DND-41 (cell line): Measurements from ENCODE around the gene GANAB.
"Not testable (repeated sequence)": the region's sequence is repeated elsewhere in the genome, so short reads cannot be mapped to it uniquely, and the experiment has no call there.

ENCODE experiments used
- ATAC-seq: fragments of 200-7000 bp; cut with Tn5 transposase; 3 replicates; pipeline ENCODE4 v1.9.1; 2021; ENCODE audit warnings: low read depth; ENCODE audit not compliant: insufficient read depth
- DNase-seq: peaks from one replicate; pipeline ENCODE4 v3.0.0-alpha.2; 2020
- H2AFZ ChIP-seq: 2 replicates; pipeline ENCODE4 v1.6.0; 2012; ENCODE audit warnings: low read depth, low read length
- H3K27ac ChIP-seq: 2 replicates; pipeline ENCODE4 v1.5.1; 2012; ENCODE audit warnings: low read length, inconsistent platforms
- H3K27me3 ChIP-seq: fragments of 200-600 bp; sonication (generic); 2 replicates; pipeline ENCODE4 v1.6.0; 2012; ENCODE audit warnings: low read length, mild to moderate bottlenecking, inconsistent platforms; ENCODE audit not compliant: insufficient read depth, poor library complexity
- H3K36me3 ChIP-seq: 2 replicates; pipeline ENCODE4 v1.5.1; 2012; ENCODE audit warnings: low read length, inconsistent platforms; ENCODE audit not compliant: insufficient read depth
- H3K4me1 ChIP-seq: 2 replicates; pipeline ENCODE4 v1.5.1; 2012; ENCODE audit warnings: mild to moderate bottlenecking, low read length; ENCODE audit not compliant: insufficient read depth
- H3K4me2 ChIP-seq: 2 replicates; pipeline ENCODE4 v1.6.0; 2012; ENCODE audit warnings: mild to moderate bottlenecking, moderate library complexity, low read length, inconsistent platforms; ENCODE audit not compliant: insufficient read depth
- H3K4me3 ChIP-seq, 2 experiments: fragments of 200-600 bp in 1 of 2; shearing (Covaris generic) in 1 of 2; 2 replicates each; pipeline ENCODE4 v1.5.1; 2012 to 2016; ENCODE audit warnings: inconsistent platforms in 2 of 2, low read length in 2 of 2, mild to moderate bottlenecking in 2 of 2, low read depth in 1 of 2, moderate library complexity in 1 of 2
- H3K79me2 ChIP-seq: 2 replicates; pipeline ENCODE4 v1.6.0; 2012; ENCODE audit warnings: low read length, inconsistent platforms; ENCODE audit not compliant: insufficient read depth
- H3K9ac ChIP-seq: 2 replicates; pipeline ENCODE4 v1.6.0; 2012; ENCODE audit warnings: low read depth, mild to moderate bottlenecking, inconsistent platforms, low read length, moderate library complexity
- H3K9me3 ChIP-seq: 2 replicates; pipeline ENCODE4 v1.5.1; 2012; ENCODE audit warnings: low read length, moderate library complexity, mild to moderate bottlenecking, inconsistent platforms; ENCODE audit not compliant: insufficient read depth, severe bottlenecking
- H4K20me1 ChIP-seq: 2 replicates; pipeline ENCODE4 v1.6.0; 2012; ENCODE audit warnings: low read length; ENCODE audit not compliant: insufficient read depth
- CTCF ChIP-seq: IDR thresholded peaks from 2 replicates; pipeline ENCODE4 v1.5.1; 2012; ENCODE audit warnings: borderline replicate concordance, low read length, moderate library complexity, mild to moderate bottlenecking; ENCODE audit not compliant: poor library complexity, severe bottlenecking; ENCODE audit errors: extremely low read depth
- EZH2 ChIP-seq: IDR thresholded peaks from 3 replicates; pipeline ENCODE4 v1.6.1; 2012; ENCODE audit warnings: borderline replicate concordance, low read depth, mild to moderate bottlenecking, moderate library complexity, low read length, inconsistent platforms; ENCODE audit not compliant: severe bottlenecking

GANAB gene

GRCh38 chr11:62588966-62589637 is 57.3 kb downstream of the GANAB start:
- H3K4me1 ChIP-seq = peaks cover 39% of the 10 kb centered on the region
- peaks cover 49% of the 10 kb centered on the region for H3K36me3 ChIP-seq
- TF ChIP-seq EZH2 = no peak
- TF ChIP-seq CTCF = peak; percentile 44
- ATAC-seq (no peak), DNase-seq (peak; percentile 48)
- H3K27ac ChIP-seq = no peak overlapping the region
- H3K79me2 ChIP-seq = peaks cover 36% of the 10 kb centered on the region
- H3K9ac ChIP-seq = no peak overlapping the region
- H3K9me3 ChIP-seq = no peaks in the 10 kb centered on the region
- H3K27me3 ChIP-seq = no peaks in the 10 kb centered on the region
- H3K4me2 ChIP-seq = 0 out of 2 replicates have a peak overlapping the region, but pooled peaks have one; percentile 95
- H3K4me3 ChIP-seq = no peak overlapping the region
- H2AFZ ChIP-seq = no peak overlapping the region
- peaks cover 6% of the 10 kb centered on the region for H4K20me1 ChIP-seq

- H3K4me2 ChIP-seq, H3K4me3 ChIP-seq, H3K9ac ChIP-seq, H4K20me1 ChIP-seq, DNase-seq, H3K9me3 ChIP-seq, H2AFZ ChIP-seq, H3K27me3 ChIP-seq, ATAC-seq, H3K27ac ChIP-seq: not testable (repeated sequence)
- Histone ChIP-seq H3K36me3 (peaks cover 54% of the 10 kb centered on the region), H3K4me1 (peaks cover 10% of the 10 kb centered on the region), H3K79me2 (peaks cover 32% of the 10 kb centered on the region)
Observed at GRCh38 chr11:62585356-62585755, 61.1 kb downstream of the GANAB start.

- H3K27me3 ChIP-seq, H3K4me3 ChIP-seq, H3K27ac ChIP-seq, DNase-seq, H3K9ac ChIP-seq, H3K4me1 ChIP-seq, ATAC-seq, H3K9me3 ChIP-seq, H2AFZ ChIP-seq, H4K20me1 ChIP-seq, H3K4me2 ChIP-seq: not testable (repeated sequence)
- Histone ChIP-seq H3K79me2 (peaks cover 19% of the 10 kb centered on the region), H3K36me3 (peaks cover 66% of the 10 kb centered on the region)
Observed at GRCh38 chr11:62581735-62582134, 64.7 kb downstream of the GANAB start.

- Histone ChIP-seq H3K27ac (no peak overlapping the region), H4K20me1 (no peaks in the 10 kb centered on the region; the same call in 1 of the 2 replicates), H3K9me3 (no peaks in the 10 kb centered on the region), H3K4me2 (no peak overlapping the region), H3K36me3 (peaks cover 69% of the 10 kb centered on the region), H3K4me1 (peaks cover 4% of the 10 kb centered on the region), H3K9ac (no peak overlapping the region), H2AFZ (no peak overlapping the region), H3K79me2 (peaks cover 22% of the 10 kb centered on the region), H3K27me3 (no peaks in the 10 kb centered on the region), H3K4me3 (no peak overlapping the region)
- TF ChIP-seq EZH2 (no peak), CTCF (no peak)
- ATAC-seq (no peak), DNase-seq (no peak)
Observed at GRCh38 chr11:62580959-62581715, 65.3 kb downstream of the GANAB start.
